Measurements from ENCODE around the gene TEKT3. TPM values are rescaled to one million over a fixed set of nuclear protein-coding genes. Genes with fewer than 3 reads are reported as not detected.
A peak's percentile ranks its signal among the peaks of the same experiment; 100 is the strongest.

Gene TEKT3
- polyA plus RNA-seq, 3 donors = not detected

DNA sequence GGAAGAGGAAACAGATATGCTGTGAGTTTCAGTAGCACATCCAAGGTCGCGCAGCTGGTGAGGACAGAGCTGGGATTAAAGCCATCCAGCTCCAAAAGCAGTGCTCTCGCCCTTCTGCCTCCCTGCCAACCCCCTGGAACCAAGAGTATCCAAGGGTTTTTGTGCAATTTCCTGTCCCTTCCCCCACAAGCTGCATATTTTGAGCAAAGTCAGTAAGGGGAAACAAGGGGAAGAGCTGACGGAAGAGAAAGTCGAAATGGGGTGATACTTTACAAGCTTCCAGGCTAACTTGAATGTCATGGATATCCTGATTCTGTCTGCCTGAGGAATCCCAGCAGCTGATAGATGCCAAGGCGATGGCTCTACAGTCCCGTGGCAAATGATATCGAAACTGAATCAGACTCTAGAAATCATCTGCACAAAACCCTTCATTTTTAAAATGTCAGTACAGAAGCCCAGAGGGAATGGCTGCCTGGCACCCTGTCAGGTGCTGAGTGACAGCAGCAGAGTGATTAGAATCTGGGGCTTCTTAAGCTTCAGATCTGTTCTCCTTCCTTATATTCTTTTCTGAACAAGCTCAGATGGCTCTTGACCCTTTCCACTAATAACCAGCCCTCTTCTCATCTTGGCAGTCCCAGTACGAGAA, 42.9 kb upstream of the TEKT3 start:
- 42% methylated on average over 4 of the region's 9 CpGs for WGBS (ENCODE audit: insufficient coverage)
- Histone ChIP-seq H3K9me3 (replicated peaks in 1 of 2; ENCODE audit: control insufficient read depth in 1 of 2, insufficient read depth in 1 of 2, low read length in 2 of 2) (no peaks in the 10 kb centered on the region), H3K4me2 (replicated peaks; ENCODE audit: extremely low read depth, low read length, poor library complexity, severe bottlenecking) (no peak overlapping the region), H3K27me3 (ENCODE audit: control insufficient read depth in 2 of 2, insufficient read depth in 2 of 2, low read length in 2 of 2) (no peaks in the 10 kb centered on the region), H2AFZ (ENCODE audit: insufficient read depth, low read depth, low read length, poor library complexity, severe bottlenecking) (no peak overlapping the region), H3K27ac (ENCODE audit: low read depth in 1 of 2, low read length in 2 of 2) (no peak overlapping the region), H3K4me3 (replicated peaks in 1 of 3; ENCODE audit: low read depth in 2 of 3, low read length in 3 of 3) (no peak overlapping the region), H3K36me3 (replicated peaks in 1 of 2; ENCODE audit: control insufficient read depth in 1 of 2, insufficient read depth in 2 of 2, low read length in 2 of 2) (no peaks in the 10 kb centered on the region), H3K9ac (ENCODE audit: insufficient read depth, low read length, poor library complexity, severe bottlenecking) (no peak overlapping the region), H3K4me1 (ENCODE audit: control insufficient read depth in 1 of 2, insufficient read depth in 2 of 2, low read length in 2 of 2) (peaks cover 0 to 7% of the 10 kb centered on the region in 2 donors), H4K20me1 (ENCODE audit: insufficient read depth, low read length) (no peaks in the 10 kb centered on the region), H3K79me2 (ENCODE audit: insufficient read depth, low read length) (no peaks in the 10 kb centered on the region)
- Mint-ChIP-seq H3K27ac (peak overlapping the region in 1 of 7 donors; percentile 58), H3K4me3 (peak overlapping the region in 1 of 2 donors; percentile 56), H3K4me1 (peaks cover 9% of the 10 kb centered on the region), H3K36me3 (no peaks in the 10 kb centered on the region), H3K9me3 (peaks cover 0 to 8% (median 0%) of the 10 kb centered on the region in 7 donors), H3K27me3 (ENCODE audit: low read depth in 3 of 3) (peaks cover 1 to 4% (median 2%) of the 10 kb centered on the region in 3 donors)
- DNase-seq = no peak
- intact Hi-C loops (cut with micrococcal nuclease) = no loop called here
- TF ChIP-seq, protein P1, sequence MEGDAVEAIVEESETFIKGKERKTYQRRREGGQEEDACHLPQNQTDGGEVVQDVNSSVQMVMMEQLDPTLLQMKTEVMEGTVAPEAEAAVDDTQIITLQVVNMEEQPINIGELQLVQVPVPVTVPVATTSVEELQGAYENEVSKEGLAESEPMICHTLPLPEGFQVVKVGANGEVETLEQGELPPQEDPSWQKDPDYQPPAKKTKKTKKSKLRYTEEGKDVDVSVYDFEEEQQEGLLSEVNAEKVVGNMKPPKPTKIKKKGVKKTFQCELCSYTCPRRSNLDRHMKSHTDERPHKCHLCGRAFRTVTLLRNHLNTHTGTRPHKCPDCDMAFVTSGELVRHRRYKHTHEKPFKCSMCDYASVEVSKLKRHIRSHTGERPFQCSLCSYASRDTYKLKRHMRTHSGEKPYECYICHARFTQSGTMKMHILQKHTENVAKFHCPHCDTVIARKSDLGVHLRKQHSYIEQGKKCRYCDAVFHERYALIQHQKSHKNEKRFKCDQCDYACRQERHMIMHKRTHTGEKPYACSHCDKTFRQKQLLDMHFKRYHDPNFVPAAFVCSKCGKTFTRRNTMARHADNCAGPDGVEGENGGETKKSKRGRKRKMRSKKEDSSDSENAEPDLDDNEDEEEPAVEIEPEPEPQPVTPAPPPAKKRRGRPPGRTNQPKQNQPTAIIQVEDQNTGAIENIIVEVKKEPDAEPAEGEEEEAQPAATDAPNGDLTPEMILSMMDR (IDR thresholded peaks at IDR 0.05) = no peak

DNA sequence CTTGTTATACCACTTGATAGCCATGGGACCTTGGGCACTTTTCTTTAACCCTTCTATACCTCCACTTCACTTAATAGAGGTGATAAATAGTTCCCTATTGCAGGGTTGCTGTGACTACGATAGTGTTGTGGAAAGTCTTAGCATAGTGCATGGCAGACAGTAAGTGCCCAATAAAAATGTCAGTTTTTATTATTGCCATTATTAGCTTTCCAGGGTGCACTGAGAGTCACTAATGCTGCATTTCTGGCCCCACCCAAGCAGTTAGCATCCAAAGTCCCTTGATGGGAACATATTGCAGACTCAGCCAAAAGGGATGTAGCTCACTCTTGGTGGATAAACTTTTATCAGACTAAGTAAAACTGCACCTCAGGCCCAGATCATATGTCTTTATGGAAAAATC, 41.5 kb upstream of the TEKT3 start:
- peaks cover 9% of the 10 kb centered on the region for H3K4me1 Mint-ChIP-seq
- Histone ChIP-seq H3K9ac (ENCODE audit: insufficient read depth, low read length, poor library complexity, severe bottlenecking) (no peak overlapping the region), H3K4me2 (replicated peaks; ENCODE audit: extremely low read depth, low read length, poor library complexity, severe bottlenecking) (no peak overlapping the region), H2AFZ (ENCODE audit: insufficient read depth, low read depth, low read length, poor library complexity, severe bottlenecking) (no peak overlapping the region), H4K20me1 (ENCODE audit: insufficient read depth, low read length) (no peaks in the 10 kb centered on the region), H3K4me3 (replicated peaks in 1 of 3; ENCODE audit: low read depth in 2 of 3, low read length in 3 of 3) (no peak overlapping the region), H3K4me1 (ENCODE audit: control insufficient read depth in 1 of 2, insufficient read depth in 2 of 2, low read length in 2 of 2) (peaks cover 0 to 7% of the 10 kb centered on the region in 2 donors), H3K36me3 (replicated peaks in 1 of 2; ENCODE audit: control insufficient read depth in 1 of 2, insufficient read depth in 2 of 2, low read length in 2 of 2) (no peaks in the 10 kb centered on the region), H3K79me2 (ENCODE audit: insufficient read depth, low read length) (no peaks in the 10 kb centered on the region), H3K9me3 (replicated peaks in 1 of 2; ENCODE audit: control insufficient read depth in 1 of 2, insufficient read depth in 1 of 2, low read length in 2 of 2) (no peaks in the 10 kb centered on the region), H3K27me3 (ENCODE audit: control insufficient read depth in 2 of 2, insufficient read depth in 2 of 2, low read length in 2 of 2) (no peaks in the 10 kb centered on the region), H3K27ac (ENCODE audit: low read depth in 1 of 2, low read length in 2 of 2) (no peak overlapping the region)
- H3K27ac Mint-ChIP-seq = no peak overlapping the region
- no peak for DNase-seq
- no peaks in the 10 kb centered on the region for H3K36me3 Mint-ChIP-seq
- H3K4me3 Mint-ChIP-seq = no peak overlapping the region
- WGBS (ENCODE audit: insufficient coverage) = 80% methylated on average over 1 of the region's 1 CpG
- TF ChIP-seq, protein P1 (IDR thresholded peaks at IDR 0.05) = no peak
- H3K27me3 Mint-ChIP-seq (ENCODE audit: low read depth in 3 of 3) = peaks cover 0 to 4% (median 3%) of the 10 kb centered on the region in 3 donors
- intact Hi-C loops (cut with micrococcal nuclease) = no loop called here
- peaks cover 0 to 8% (median 0%) of the 10 kb centered on the region in 7 donors for H3K9me3 Mint-ChIP-seq

All from CD14-positive monocyte (primary cell).